Medulla oblongata (tissue), 1 donor: ENCODE results near the gene MAP4K2.

Source experiments
- DNase-seq: peaks from one replicate; pipeline ENCODE4 v3.0.0-alpha.2; 2015; ENCODE audit errors: extremely low spot score

Gene MAP4K2

DNA sequence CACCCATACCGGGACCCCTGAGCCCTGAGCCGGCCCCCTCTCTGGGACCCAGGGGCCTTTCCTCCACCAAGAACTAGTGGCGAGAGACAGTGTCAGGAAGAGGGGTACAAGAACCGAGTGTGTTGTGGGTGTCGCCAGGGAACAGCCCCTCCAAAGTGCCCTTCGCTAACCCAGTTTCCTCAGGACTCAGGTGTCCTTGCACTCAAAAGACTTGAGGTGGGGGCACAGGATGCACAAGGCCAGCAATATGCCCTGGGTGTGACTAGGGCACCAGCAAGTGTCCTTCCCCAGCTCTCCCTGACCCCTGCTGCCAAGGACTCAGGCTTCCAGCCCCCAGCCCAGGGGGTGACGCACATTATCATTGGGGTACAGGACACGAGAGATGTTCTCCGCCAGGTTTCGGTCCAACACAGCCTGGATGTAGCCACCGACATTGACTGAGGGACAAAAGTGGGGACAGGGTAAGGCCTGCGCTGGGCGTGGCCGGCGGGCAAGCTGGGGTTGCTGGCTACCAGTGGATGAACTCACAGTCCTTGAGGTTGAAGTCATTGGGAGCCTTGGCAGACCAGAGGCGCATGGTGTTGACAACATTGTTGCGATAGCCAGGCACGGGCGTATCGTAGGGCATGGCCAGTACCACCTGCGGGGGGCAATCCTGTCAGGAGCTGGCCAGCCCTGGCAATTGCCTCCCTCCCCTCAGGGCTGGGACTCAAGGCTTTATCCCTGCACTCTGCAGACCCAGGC is 47.9 kb downstream of the MAP4K2 start:
- DNase-seq = no peak

- DNase-seq = no peak
Observed at GRCh38 chr11:64754124-64754918, 48.7 kb downstream of the MAP4K2 start.

DNA sequence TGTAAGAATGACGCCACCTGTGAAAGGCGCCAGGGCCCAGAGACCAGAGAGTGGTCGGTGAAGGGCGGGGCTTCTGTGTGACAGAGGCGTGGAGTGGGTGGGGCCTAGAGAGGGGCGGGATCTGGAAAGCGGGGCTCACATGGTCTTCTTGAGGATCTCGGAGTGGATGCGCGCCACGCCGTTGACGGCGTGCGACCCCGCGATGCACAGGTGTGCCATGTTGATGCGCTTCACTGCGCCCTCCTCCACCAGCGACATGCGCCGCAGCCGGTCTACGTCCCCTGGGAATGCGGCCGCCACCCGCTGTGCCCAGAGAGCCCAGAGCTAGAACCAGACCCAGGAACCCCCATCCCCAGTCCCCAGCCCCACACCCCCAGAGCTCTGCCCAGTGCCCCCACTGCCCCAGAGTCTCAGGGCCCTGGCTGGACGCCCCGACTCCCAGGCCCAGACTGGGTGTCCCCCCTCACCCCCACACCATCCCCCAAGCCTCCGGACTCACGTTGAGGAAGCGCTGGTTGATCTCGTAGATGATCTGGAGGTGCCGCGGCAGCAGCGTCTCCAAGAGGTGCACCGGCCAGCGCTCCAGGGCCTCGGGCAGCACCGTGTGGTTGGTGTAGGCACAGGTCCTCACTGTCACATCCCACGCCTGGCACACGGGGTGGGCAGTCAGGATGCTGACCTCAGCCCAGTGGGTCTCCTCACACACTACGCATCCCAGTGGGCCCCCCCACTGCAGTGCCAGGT is 49.5 kb downstream of the MAP4K2 start:
- DNase-seq = no peak

DNA sequence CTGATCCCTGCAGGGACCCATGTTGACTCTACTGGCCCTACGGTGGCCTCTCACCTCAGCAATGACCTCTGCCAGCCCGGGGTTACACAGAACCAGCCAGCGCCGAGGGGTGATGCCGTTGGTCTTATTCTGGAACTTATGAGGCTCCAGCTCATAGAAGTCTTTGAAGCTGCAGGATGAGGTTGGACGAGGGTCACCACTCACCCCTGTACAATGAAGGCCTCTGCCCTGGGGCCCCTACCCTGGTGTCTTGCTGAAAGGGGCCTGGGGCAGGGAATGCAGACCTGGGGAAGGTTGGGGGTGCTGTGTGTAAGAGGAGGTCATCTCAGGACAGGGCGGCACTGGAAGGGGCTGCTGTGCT is 50.0 kb downstream of the MAP4K2 start:
- DNase-seq = no peak

DNA sequence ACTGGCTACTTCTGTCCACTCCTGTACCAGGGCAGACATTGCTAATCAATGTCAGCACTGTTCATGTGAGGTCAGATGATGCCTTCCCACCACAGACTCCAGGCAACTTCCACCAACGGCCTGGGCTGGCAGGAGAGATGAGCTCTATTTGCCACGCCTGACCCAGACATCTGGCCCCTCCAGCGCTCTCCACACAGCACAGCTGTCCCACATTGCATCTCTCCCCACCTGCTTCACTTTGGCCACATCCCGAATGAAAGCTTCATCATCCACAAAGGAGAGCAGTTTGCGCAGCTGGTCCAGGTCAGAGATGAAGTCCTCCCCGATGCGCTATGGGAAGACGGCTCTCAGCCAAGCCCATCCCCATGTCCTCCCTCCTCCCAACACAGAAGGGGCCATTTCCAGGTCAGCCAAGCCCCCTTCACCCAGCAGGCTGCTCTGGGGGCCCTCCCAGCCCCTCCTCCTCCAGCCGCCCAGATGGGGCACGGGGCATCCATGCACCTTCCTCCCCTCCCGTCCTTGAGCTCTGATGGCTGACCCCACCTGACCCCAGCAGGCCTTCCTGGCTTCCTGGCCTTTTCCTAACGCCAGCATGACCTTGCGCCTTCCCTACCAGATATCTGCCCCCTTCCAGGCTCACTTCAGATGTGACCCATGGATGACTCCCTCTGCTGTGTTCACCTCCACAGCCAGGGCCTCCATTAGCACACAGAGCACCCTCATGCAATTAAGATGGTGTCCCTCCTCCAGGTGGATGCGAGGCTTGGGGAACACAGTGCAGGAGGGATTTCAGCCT is 50.6 kb downstream of the MAP4K2 start:
- DNase-seq = no peak

GRCh38 chr11:64751580-64751979 is 51.4 kb downstream of the MAP4K2 start:
- DNase-seq = no peak

DNA sequence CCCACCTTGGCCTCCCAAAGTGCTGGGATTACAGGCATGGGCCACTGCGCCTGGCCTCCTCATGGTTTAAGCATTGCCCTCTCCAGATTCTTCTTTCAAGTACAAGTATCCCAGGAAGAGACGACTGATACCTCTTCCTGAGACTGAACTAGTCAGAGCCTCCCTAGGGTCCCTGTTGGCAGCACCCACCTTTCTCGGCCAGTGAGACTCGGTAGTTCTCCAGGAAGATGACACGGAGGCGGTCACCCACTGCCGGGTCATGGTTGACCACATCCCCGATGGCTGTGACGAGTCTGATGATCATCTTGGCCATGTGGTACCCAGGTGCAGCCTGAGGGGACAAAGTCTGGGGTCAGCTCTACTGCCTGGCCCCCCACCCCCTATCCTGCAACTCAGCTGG is 51.9 kb downstream of the MAP4K2 start:
- no peak for DNase-seq

DNA sequence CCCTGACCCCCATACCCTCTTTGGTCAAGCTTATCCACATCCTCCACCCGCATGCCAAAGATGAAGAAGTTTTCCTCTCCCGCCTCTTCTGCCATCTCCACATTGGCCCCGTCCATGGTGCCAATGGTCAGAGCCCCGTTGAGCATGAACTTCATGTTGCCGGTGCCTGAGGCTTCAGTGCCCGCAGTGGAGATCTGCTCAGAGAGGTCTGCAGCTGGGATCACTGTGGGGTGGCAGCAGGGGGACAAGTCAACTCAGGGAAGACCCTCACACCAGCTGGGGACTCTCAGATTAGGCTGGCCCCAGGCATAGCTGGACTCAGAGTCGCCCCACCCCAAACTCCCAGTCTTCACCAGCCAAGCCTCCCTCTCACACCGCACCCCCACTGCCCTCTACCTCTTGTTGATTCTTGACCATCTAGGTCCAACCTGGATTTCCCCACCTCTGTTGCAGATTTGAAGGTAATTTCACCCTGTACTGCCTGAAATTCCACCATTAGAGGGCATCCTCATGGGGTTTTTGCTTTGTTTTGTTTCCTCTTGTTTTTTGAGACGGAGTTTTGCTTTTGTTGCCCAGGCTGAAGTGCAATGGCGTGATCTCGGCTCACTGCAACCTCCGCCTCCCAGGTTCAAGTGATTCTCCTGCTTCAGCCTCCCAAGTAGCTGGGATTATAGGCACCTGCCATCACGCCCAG is 52.5 kb downstream of the MAP4K2 start:
- no peak for DNase-seq

- no peak for DNase-seq
Observed at GRCh38 chr11:64747961-64748665, 54.9 kb downstream of the MAP4K2 start.

DNA sequence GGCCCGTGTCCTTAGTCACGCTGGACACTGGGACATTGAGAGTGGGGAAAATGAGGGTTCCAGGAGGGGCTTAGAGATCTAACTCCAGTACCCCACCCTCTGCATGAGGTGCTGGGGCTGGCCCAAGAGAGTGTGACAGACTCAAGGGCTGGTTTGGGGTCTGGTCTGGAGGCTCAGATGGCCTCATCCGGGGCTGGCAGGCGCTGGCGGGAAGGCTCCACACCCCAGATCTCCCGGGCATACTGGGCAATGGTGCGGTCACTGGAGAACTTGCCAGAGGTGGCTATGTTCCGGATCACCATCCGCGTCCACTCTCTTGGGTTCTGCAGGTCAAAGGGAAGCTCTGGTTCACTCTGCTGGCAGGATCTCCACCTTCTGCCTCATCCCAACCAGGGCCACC is 56.5 kb downstream of the MAP4K2 start:
- no peak for DNase-seq

- DNase-seq = peak; percentile 54
Observed at GRCh38 chr11:64745521-64746328, 57.3 kb downstream of the MAP4K2 start.

DNA sequence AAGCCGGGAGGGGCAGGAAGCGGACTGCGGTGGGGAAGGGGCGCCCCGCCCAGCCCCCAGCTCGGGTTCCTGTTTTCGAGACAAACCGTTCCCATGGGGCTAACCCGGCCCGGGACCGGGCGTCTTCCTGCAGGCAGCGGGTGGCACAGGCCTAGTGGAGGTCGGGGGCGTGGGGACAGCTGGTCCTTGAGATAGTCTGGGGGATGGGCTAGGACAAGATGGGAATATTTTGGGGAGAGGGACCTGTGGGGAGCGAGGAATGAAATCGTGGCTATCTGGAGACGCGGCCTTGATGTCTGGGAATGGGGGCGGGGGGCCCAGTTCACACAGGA is 57.9 kb downstream of the MAP4K2 start:
- DNase-seq = no peak

DNA sequence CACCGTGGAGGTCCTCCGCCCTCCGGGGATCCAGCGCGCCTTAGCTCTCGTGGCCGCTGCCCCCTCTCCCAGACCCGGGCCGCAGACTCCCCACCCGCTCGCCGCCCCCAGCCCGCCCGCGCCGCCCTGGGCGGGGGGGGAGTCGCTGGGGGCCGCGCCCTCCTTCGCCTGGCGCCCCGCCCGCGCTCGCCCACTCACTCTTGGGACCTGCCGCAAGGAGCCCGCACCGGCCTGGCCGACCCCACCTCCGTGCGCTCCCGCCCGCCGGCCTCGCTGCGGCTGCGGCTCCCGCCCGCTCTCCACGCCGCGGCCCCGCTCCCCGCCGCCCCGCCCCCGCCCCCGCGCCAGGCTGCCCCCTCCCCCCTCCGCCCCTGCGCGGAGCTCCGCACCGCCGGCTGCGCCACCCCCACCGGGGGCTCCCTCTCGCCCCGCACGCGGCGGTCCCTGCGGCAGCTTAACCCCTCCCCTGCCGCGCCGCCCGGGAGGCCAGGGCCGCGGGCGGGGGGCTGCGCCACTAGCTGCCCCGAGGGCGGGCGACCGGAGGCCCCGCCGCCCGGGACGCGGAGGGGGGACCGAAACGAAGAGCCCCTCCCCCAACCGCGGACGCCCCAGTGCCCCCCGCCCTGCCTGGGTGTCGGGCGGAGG is 58.3 kb downstream of the MAP4K2 start:
- DNase-seq = no peak

- DNase-seq = peak; percentile 42
Observed at GRCh38 chr11:64743591-64744543, 59.1 kb downstream of the MAP4K2 start, which contains the start of gene RASGRP2. RASGRP2 (minus strand) TSS chr11:64744142; CDS start chr11:64742866, 1,276 bp downstream.

DNA sequence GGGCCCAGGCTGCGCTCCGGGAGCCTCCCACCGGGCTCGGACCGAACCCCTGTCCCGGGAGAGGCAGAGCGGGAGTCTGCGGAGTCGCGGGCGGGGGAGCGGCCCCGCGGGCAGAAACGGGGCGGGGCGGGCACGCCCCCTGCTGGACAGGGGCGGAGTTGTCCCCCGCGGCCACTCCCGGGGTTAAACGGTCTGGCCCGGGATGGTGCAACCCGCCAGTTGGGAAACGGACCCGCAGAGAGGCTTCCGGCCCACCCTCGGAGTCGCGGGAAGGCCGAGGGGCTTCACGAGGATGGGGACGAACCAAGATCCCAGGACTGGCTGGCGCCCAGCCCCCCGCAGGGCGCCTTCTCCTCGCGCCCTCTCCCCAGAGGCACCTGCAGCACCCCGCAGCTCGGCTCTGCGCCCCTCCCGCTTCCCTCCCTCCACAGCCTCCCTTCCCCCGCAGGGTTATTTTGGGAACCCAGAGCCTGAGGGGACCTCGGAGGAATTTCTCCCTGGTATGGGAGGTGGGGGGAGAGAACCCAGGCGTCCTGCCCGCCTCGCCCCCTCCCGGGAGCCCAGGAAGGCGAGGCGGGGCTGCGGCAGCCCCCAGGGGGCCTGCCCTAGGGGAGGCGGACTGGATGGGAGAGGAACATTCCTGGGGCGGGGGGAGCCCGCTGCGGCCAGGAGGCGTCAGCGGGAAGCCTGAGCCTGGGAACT is 60.0 kb downstream of the MAP4K2 start:
- DNase-seq = peak; percentile 44

- DNase-seq = no peak
Observed at GRCh38 chr11:64742087-64742888, 60.7 kb downstream of the MAP4K2 start.
